ENCODE measurements around the gene CHD2. TPM values are rescaled to one million over a fixed set of nuclear protein-coding genes. Genes with fewer than 3 reads are reported as not detected.

The CHD2 gene
- polyA plus RNA-seq, 4 donors, result 29.2 to 75.5 (median 32.2) TPM

DNA sequence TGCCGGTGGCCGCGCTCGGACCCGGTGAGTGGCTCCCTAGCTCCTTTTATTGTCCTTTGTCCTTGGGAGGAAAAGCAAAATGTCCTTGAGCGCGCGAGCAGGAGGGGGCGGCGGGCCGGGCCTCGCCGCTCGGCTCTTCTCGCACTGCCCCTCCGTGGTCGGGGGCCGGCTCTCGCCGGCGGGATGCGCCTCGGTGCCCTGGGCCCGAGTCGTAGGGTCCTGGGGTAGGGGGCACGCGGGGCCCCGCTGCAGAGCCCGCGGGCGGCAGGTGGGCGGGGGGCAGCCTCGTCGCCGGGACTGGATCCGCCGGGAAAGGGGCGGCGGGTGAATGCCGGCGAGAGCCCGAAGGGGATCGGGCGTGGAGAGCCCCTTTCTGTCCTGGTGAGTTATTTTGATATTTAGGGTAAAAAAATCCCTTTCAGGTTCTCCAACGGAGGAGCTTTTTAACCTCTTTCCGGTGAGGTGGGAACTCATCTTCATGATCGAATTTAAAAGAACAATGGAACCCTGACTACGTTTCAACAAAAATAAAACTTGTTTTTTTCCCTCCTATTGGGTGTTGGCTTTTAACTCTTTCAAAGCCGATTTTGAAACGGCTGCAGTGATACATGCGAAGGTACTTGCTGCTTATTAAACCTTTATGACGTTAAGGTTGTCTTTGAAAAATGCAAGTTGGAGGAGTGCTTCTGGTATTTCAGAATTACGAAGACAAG is 16.8 kb upstream of the CHD2 start:
- H3K27ac ChIP-seq (ENCODE audit: low read depth in 1 of 3, low read length in 2 of 3), result peak overlapping the region; percentile 93 to 100 (median 99)
- peaks cover 3 to 27% (median 6%) of the 10 kb centered on the region in 3 donors for H3K4me1 ChIP-seq (ENCODE audit: control insufficient read depth in 3 of 3, insufficient read depth in 2 of 3, low read depth in 1 of 3, low read length in 2 of 3)
- 0 to 1% (median 1%) methylated on average over 44 to 53 of the region's 53 CpGs for WGBS, 3 donors
- no peaks in the 10 kb centered on the region for H3K9me3 ChIP-seq (ENCODE audit: control insufficient read depth in 2 of 2, insufficient read depth in 1 of 2, low read depth in 1 of 2, low read length in 1 of 2)
- H3K4me3 ChIP-seq (ENCODE audit: low read depth in 1 of 3, low read length in 3 of 3), result peak overlapping the region; percentile 53 to 100 (median 100)
- H3K36me3 ChIP-seq (ENCODE audit: control insufficient read depth in 3 of 3, insufficient read depth in 2 of 3, low read depth in 1 of 3, low read length in 3 of 3), result peaks cover 0 to 3% (median 0%) of the 10 kb centered on the region in 3 donors
- no peaks in the 10 kb centered on the region for H3K27me3 ChIP-seq (ENCODE audit: control insufficient read depth in 3 of 3, insufficient read depth in 3 of 3, low read length in 3 of 3)
- DNase-seq (peak; percentile 46 to 71), FAIRE-seq (no peak)

DNA sequence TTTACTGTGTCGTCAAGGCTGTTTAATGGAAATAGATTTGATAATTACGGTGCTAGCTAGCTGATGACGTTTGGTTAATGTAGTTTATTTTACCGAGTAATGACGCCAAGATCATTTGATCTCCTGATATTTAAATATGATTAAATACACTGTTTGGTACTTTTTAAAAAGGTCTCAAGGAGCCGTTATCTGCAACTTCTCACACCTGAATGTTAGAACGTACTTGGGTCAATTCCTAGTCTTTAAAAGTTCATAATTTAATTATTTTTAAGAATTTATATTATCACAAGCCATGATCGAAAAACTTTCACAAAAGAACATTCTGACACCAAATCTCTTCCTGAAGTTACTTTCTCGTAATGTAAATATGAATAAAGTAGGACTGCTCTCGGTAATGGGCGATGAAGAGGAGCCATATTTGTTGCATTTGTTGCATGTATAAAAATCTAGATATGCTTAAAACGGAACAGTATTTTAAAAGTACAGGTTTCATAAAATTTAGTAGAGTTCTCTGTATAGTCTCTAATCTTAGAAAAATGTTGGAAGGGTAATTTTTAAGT is 16.2 kb upstream of the CHD2 start:
- Histone ChIP-seq H3K4me3 (ENCODE audit: low read depth in 1 of 3, low read length in 3 of 3) (peak overlapping the region; percentile 53 to 100 (median 100)), H3K27ac (ENCODE audit: low read depth in 1 of 3, low read length in 2 of 3) (peak overlapping the region; percentile 93 to 100 (median 99)), H3K27me3 (ENCODE audit: control insufficient read depth in 3 of 3, insufficient read depth in 3 of 3, low read length in 3 of 3) (no peaks in the 10 kb centered on the region), H3K9me3 (ENCODE audit: control insufficient read depth in 2 of 2, insufficient read depth in 1 of 2, low read depth in 1 of 2, low read length in 1 of 2) (no peaks in the 10 kb centered on the region), H3K4me1 (ENCODE audit: control insufficient read depth in 3 of 3, insufficient read depth in 2 of 3, low read depth in 1 of 3, low read length in 2 of 3) (peaks cover 3 to 20% (median 6%) of the 10 kb centered on the region in 3 donors), H3K36me3 (ENCODE audit: control insufficient read depth in 3 of 3, insufficient read depth in 2 of 3, low read depth in 1 of 3, low read length in 3 of 3) (peaks cover 0 to 3% (median under 1%) of the 10 kb centered on the region in 3 donors)
- DNase-seq (peak in 1 of 2 donors; percentile 54), FAIRE-seq (no peak)
- WGBS, 3 donors, result 0 to 1% (median 1%) methylated on average over 12 of the region's 12 CpGs

DNA sequence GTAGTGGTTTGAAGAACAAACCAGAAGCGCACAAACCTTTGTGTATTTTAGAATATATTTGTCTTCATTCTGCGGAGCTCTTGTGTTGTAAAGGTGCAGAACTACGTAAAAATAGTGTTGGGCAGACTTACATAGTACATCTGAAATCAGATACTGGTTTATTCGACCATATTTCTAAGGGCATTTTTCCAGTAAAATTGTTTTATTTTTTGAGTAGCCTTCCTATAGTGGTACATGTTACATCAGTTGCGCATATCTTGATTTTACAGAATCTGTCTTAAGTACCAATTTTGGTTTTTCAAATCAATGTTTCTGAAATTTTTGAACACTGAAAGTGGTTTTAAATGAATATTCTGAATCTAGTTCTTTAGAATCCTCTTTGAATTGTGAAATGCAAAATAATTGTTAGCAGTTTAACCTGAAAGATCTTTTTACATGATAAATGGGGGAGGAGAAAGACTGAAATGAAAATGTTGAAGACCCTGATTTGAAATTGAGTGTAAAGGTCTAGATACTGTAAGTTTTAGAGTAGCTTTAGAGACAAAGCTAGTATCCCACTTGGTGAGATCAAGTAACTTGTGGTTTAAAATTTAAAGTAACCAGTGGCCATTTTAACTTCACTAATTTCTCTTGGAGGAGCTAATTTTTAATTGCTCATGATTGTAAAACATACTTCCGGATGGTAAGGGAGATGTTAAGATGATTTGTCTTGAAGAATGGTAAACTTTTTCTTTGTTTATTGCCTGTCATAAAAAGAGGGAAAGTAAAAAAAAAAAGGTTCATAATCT is 15.5 kb upstream of the CHD2 start:
- Histone ChIP-seq H3K36me3 (ENCODE audit: control insufficient read depth in 3 of 3, insufficient read depth in 2 of 3, low read depth in 1 of 3, low read length in 3 of 3) (peaks cover 0 to 4% (median 3%) of the 10 kb centered on the region in 3 donors), H3K9me3 (ENCODE audit: control insufficient read depth in 2 of 2, insufficient read depth in 1 of 2, low read depth in 1 of 2, low read length in 1 of 2) (no peaks in the 10 kb centered on the region), H3K4me3 (ENCODE audit: low read depth in 1 of 3, low read length in 3 of 3) (peak overlapping the region; percentile 53 to 100 (median 100)), H3K4me1 (ENCODE audit: control insufficient read depth in 3 of 3, insufficient read depth in 2 of 3, low read depth in 1 of 3, low read length in 2 of 3) (peaks cover 3 to 18% (median 6%) of the 10 kb centered on the region in 3 donors), H3K27ac (ENCODE audit: low read depth in 1 of 3, low read length in 2 of 3) (peak overlapping the region in 2 of 3 donors; percentile 53 to 93), H3K27me3 (ENCODE audit: control insufficient read depth in 3 of 3, insufficient read depth in 3 of 3, low read length in 3 of 3) (no peaks in the 10 kb centered on the region)
- DNase-seq (peak; percentile 39 to 58), FAIRE-seq (no peak)
- 0 to 1% (median 1%) methylated on average over 6 of the region's 6 CpGs for WGBS, 3 donors

DNA sequence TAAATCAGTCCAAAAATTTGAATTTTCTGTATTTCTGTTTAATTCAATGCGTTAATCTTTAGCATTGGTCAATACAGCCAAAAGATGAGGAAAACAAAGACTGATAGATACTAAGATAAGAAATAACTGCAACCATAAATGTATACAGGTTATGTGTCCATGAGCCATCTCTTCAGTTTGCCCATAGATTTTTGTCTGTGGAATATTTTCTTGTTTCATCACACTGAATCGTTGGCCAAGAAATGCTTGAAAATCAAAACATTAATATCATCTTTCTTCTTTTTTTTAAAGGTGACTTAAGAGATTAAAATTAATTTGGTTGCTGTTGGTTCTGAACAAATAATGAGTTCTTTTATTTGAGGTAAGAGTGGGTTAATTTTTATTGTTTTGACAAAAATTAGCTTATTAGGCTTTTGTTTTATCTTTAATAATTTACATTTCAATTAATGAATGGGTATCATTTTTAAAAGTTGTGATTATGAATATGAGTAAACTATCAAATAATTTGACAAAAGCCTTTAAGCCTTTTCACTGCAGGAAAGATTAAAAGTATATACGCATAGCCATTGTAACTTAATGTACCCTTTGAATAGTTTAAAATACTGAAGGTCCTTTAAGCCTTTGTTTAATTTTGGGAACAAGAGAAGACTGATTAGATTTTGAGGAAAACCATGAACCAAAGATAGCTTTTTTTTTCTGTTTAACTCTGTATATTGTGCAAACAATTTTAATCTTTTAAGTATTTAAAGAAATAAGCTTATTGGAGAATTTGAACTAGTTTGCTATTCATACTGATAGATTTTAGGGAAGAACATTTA is 14.7 kb upstream of the CHD2 start:
- FAIRE-seq, result no peak
- H3K27me3 ChIP-seq (ENCODE audit: control insufficient read depth in 3 of 3, insufficient read depth in 3 of 3, low read length in 3 of 3), result no peaks in the 10 kb centered on the region
- peak in 1 of 2 donors; percentile 7 for DNase-seq
- peaks cover under 1 to 7% (median 3%) of the 10 kb centered on the region in 3 donors for H3K36me3 ChIP-seq (ENCODE audit: control insufficient read depth in 3 of 3, insufficient read depth in 2 of 3, low read depth in 1 of 3, low read length in 3 of 3)
- WGBS, 3 donors, result 4 to 7% (median 6%) methylated on average over 3 of the region's 3 CpGs
- H3K4me3 ChIP-seq (ENCODE audit: low read depth in 1 of 3, low read length in 3 of 3), result peak overlapping the region in 1 of 3 donors; percentile 53
- H3K4me1 ChIP-seq (ENCODE audit: control insufficient read depth in 3 of 3, insufficient read depth in 2 of 3, low read depth in 1 of 3, low read length in 2 of 3), result peaks cover under 1 to 18% (median 4%) of the 10 kb centered on the region in 3 donors
- H3K9me3 ChIP-seq (ENCODE audit: control insufficient read depth in 2 of 2, insufficient read depth in 1 of 2, low read depth in 1 of 2, low read length in 1 of 2), result no peaks in the 10 kb centered on the region
- H3K27ac ChIP-seq (ENCODE audit: low read depth in 1 of 3, low read length in 2 of 3), result peak overlapping the region in 1 of 3 donors; percentile 93

DNA sequence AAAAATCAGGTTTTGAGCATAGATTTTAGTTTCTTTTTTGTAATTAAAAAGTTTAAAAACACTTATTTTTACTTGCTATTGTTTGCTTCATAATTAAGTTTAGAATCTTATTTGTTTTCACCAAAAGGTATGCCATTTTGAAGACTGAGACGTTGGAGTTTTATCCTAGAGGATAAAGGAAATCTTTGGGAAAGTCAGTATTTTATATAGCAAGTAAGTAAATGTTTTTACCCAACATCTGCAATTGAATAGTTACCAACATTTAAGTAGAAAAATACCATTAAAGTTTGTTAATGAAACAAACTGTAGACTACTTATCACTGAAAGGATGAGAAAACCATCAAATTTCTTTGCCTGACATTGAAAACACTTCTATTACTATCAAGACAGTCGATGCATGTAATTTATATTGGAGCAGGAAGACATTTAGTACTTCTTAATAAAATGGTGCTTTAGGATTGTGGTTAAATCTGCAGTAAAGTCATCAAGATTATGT is 14.0 kb upstream of the CHD2 start:
- Histone ChIP-seq H3K4me1 (ENCODE audit: control insufficient read depth in 3 of 3, insufficient read depth in 2 of 3, low read depth in 1 of 3, low read length in 2 of 3) (peaks cover 0 to 11% (median 0%) of the 10 kb centered on the region in 3 donors), H3K4me3 (ENCODE audit: low read depth in 1 of 3, low read length in 3 of 3) (no peak overlapping the region), H3K36me3 (ENCODE audit: control insufficient read depth in 3 of 3, insufficient read depth in 2 of 3, low read depth in 1 of 3, low read length in 3 of 3) (peaks cover 3 to 13% (median 3%) of the 10 kb centered on the region in 3 donors), H3K27me3 (ENCODE audit: control insufficient read depth in 3 of 3, insufficient read depth in 3 of 3, low read length in 3 of 3) (no peaks in the 10 kb centered on the region), H3K9me3 (ENCODE audit: control insufficient read depth in 2 of 2, insufficient read depth in 1 of 2, low read depth in 1 of 2, low read length in 1 of 2) (no peaks in the 10 kb centered on the region), H3K27ac (ENCODE audit: low read depth in 1 of 3, low read length in 2 of 3) (peak overlapping the region in 1 of 3 donors; percentile 93)
- 3 to 7% (median 6%) methylated on average over 2 of the region's 2 CpGs for WGBS, 3 donors
- FAIRE-seq, result no peak
- DNase-seq, result peak in 1 of 2 donors; percentile 15

DNA sequence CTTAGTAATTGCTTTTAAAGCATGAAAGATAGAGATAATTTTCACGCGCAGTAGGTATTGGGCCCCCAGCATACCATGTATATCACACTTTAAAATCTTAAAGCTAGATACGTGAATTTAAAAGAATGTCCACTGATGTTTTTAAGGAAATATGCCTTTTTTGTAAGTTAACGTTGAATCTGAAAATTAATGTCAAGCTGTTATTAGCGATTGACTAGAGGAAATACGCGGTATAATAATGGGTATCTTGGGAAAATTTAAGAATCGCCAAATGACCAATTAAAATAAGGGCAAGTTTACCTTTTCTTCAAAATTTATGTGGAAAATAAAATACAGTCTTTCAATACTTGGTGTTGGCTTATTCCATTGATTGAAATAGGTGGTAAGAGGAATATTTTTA is 13.3 kb upstream of the CHD2 start:
- Histone ChIP-seq H3K4me3 (ENCODE audit: low read depth in 1 of 3, low read length in 3 of 3) (no peak overlapping the region), H3K36me3 (ENCODE audit: control insufficient read depth in 3 of 3, insufficient read depth in 2 of 3, low read depth in 1 of 3, low read length in 3 of 3) (peaks cover 3 to 15% (median 4%) of the 10 kb centered on the region in 3 donors)

DNA sequence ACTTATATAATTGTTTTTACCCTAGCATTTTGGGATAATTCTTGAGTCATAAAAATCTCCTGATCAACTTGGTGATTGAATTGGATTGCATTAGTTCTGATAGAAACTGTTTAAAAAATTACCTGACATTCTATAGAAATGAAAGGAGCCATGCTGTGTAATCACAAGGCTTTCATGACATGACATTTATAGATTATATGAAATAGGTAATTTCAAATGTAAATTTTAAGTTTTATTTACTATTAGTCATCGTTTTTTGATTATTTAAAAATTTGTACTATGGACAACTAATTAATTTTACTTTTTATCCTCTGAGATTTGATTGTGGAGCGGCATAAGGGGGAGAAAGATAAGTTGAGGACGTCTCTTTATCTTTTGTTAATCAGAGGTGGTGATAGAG is 12.3 kb upstream of the CHD2 start:
- DNase-seq (no peak), FAIRE-seq (no peak)
- Histone ChIP-seq H3K4me3 (ENCODE audit: low read depth in 1 of 3, low read length in 3 of 3) (no peak overlapping the region), H3K4me1 (ENCODE audit: control insufficient read depth in 3 of 3, insufficient read depth in 2 of 3, low read depth in 1 of 3, low read length in 2 of 3) (no peaks in the 10 kb centered on the region), H3K36me3 (ENCODE audit: control insufficient read depth in 3 of 3, insufficient read depth in 2 of 3, low read depth in 1 of 3, low read length in 3 of 3) (peaks cover 7 to 18% (median 11%) of the 10 kb centered on the region in 3 donors), H3K27me3 (ENCODE audit: control insufficient read depth in 3 of 3, insufficient read depth in 3 of 3, low read length in 3 of 3) (no peaks in the 10 kb centered on the region), H3K9me3 (ENCODE audit: control insufficient read depth in 2 of 2, insufficient read depth in 1 of 2, low read depth in 1 of 2, low read length in 1 of 2) (no peaks in the 10 kb centered on the region), H3K27ac (ENCODE audit: low read depth in 1 of 3, low read length in 2 of 3) (no peak overlapping the region)
- WGBS, 3 donors, result 10 to 33% (median 16%) methylated on average over 3 of the region's 3 CpGs

More for the DNA sequence above, 13.3 kb upstream of the CHD2 start:
- Histone ChIP-seq H3K27ac (ENCODE audit: low read depth in 1 of 3, low read length in 2 of 3) (no peak overlapping the region), H3K9me3 (ENCODE audit: control insufficient read depth in 2 of 2, insufficient read depth in 1 of 2, low read depth in 1 of 2, low read length in 1 of 2) (no peaks in the 10 kb centered on the region), H3K27me3 (ENCODE audit: control insufficient read depth in 3 of 3, insufficient read depth in 3 of 3, low read length in 3 of 3) (no peaks in the 10 kb centered on the region), H3K4me1 (ENCODE audit: control insufficient read depth in 3 of 3, insufficient read depth in 2 of 3, low read depth in 1 of 3, low read length in 2 of 3) (peaks cover 0 to 4% (median 0%) of the 10 kb centered on the region in 3 donors)
- FAIRE-seq (no peak), DNase-seq (no peak)
- 56 to 62% (median 59%) methylated on average over 8 of the region's 8 CpGs for WGBS, 3 donors
